ENCODE results near the gene PCF11. TPM values are rescaled to one million over a fixed set of nuclear protein-coding genes. Genes with fewer than 3 reads are reported as not detected.
A peak's percentile ranks its signal among the peaks of the same experiment; 100 is the strongest.

Gene PCF11
- total RNA-seq, 1 experiment from 2014 or later = 57.5 TPM

- Mint-ChIP-seq H3K4me3 (ENCODE audit: unreplicated experiment) (no peak overlapping the region), H3K27ac (ENCODE audit: low read depth, unreplicated experiment) (no peak overlapping the region), H3K27me3 (ENCODE audit: insufficient read depth, unreplicated experiment) (no peaks in the 10 kb centered on the region), H3K36me3 (ENCODE audit: insufficient read depth, unreplicated experiment) (peaks cover 86% of the 10 kb centered on the region), H3K9me3 (ENCODE audit: unreplicated experiment) (no peaks in the 10 kb centered on the region), H3K4me1 (ENCODE audit: insufficient read depth, unreplicated experiment) (peaks cover 23% of the 10 kb centered on the region)
- no peak for DNase-seq (ENCODE audit: unreplicated experiment)
- no peak for TF ChIP-seq CTCF (IDR thresholded peaks at IDR 0.05; ENCODE audit: unreplicated experiment)
- ChIA-PET POLR2A (interaction anchor here (2.3 to 6.1 kb wide), 2 partner anchors 8 to 27 kb away, joined by 18 to 48 read pairs; partner anchors contain the start of genes ANKRD42 and PCF11), CTCF (interaction anchor here (1.4 kb wide), 1 partner anchor 95 kb away, joined by 4 read pairs; the partner anchor contains the start of gene RAB30)
- TSS peak; percentile 3 for BruUV-seq (replicated peaks)
- intact Hi-C loops (cut with micrococcal nuclease) = no loop called here
These were observed 9.4 kb downstream of the PCF11 start for GRCh38 chr11:83166193-83166866.

GRCh38 chr11:83168756-83169155 lies 11.8 kb downstream of the PCF11 start:
- Mint-ChIP-seq H3K4me1 (ENCODE audit: insufficient read depth, unreplicated experiment) (peaks cover 23% of the 10 kb centered on the region), H3K36me3 (ENCODE audit: insufficient read depth, unreplicated experiment) (peaks cover 100% of the 10 kb centered on the region), H3K27ac (ENCODE audit: low read depth, unreplicated experiment) (no peak overlapping the region), H3K27me3 (ENCODE audit: insufficient read depth, unreplicated experiment) (no peaks in the 10 kb centered on the region), H3K4me3 (ENCODE audit: unreplicated experiment) (peak overlapping the region; percentile 29), H3K9me3 (ENCODE audit: unreplicated experiment) (no peaks in the 10 kb centered on the region)
- POLR2A ChIA-PET = interaction anchor here (0.8 to 6.1 kb wide), 4 partner anchors 10 to 26 kb away, joined by 3 to 48 read pairs (median 8); partner anchors contain the start of gene PCF11
- CTCF ChIA-PET = no interaction called here
- DNase-seq (ENCODE audit: unreplicated experiment) = no peak
- no peak for TF ChIP-seq CTCF (IDR thresholded peaks at IDR 0.05; ENCODE audit: unreplicated experiment)
- intact Hi-C loops (cut with micrococcal nuclease) = no loop called here
- BruUV-seq (replicated peaks) = no TSS peak

- TF ChIP-seq CTCF (IDR thresholded peaks at IDR 0.05; ENCODE audit: unreplicated experiment) = no peak
These were observed 13.9 kb downstream of the PCF11 start for GRCh38 chr11:83170865-83171264.

GRCh38 chr11:83172551-83172950 lies 15.6 kb downstream of the PCF11 start:
- H3K4me1 Mint-ChIP-seq (ENCODE audit: insufficient read depth, unreplicated experiment) = peaks cover 31% of the 10 kb centered on the region
- intact Hi-C loops (cut with micrococcal nuclease) = no loop called here
- ChIA-PET POLR2A (interaction anchor here (0.6 to 2.0 kb wide), 8 partner anchors 8 to 121 kb away, joined by 3 to 20 read pairs (median 5); partner anchors contain the start of genes ANKRD42, PCF11 and RAB30), CTCF (interaction anchor here (0.6 to 2.2 kb wide), 8 partner anchors 8 to 768 kb away, joined by 3 to 7 read pairs (median 4); partner anchors contain the start of gene PCF11)
- H3K27ac Mint-ChIP-seq (ENCODE audit: low read depth, unreplicated experiment) = no peak overlapping the region
- H3K36me3 Mint-ChIP-seq (ENCODE audit: insufficient read depth, unreplicated experiment) = peaks cover 99% of the 10 kb centered on the region
- no peaks in the 10 kb centered on the region for H3K27me3 Mint-ChIP-seq (ENCODE audit: insufficient read depth, unreplicated experiment)
- BruUV-seq (replicated peaks) = no TSS peak
- no peak for DNase-seq (ENCODE audit: unreplicated experiment)
- no peak for TF ChIP-seq CTCF (IDR thresholded peaks at IDR 0.05; ENCODE audit: unreplicated experiment)
- H3K4me3 Mint-ChIP-seq (ENCODE audit: unreplicated experiment) = no peak overlapping the region
- no peaks in the 10 kb centered on the region for H3K9me3 Mint-ChIP-seq (ENCODE audit: unreplicated experiment)

More at GRCh38 chr11:83170865-83171264, 13.9 kb downstream of the PCF11 start:
- CTCF ChIA-PET = no interaction called here
- H3K27me3 Mint-ChIP-seq (ENCODE audit: insufficient read depth, unreplicated experiment) = no peaks in the 10 kb centered on the region
- no peaks in the 10 kb centered on the region for H3K9me3 Mint-ChIP-seq (ENCODE audit: unreplicated experiment)
- peak overlapping the region; percentile 27 for H3K27ac Mint-ChIP-seq (ENCODE audit: low read depth, unreplicated experiment)
- DNase-seq (ENCODE audit: unreplicated experiment) = no peak
- intact Hi-C loops (cut with micrococcal nuclease) = no loop called here
- no TSS peak for BruUV-seq (replicated peaks)
- H3K4me3 Mint-ChIP-seq (ENCODE audit: unreplicated experiment) = peak overlapping the region; percentile 47
- POLR2A ChIA-PET = interaction anchor here (0.6 to 1.3 kb wide), 3 partner anchors 17 to 24 kb away, joined by 3 to 4 read pairs (median 3); no protein-coding TSS in a partner anchor
- peaks cover 25% of the 10 kb centered on the region for H3K4me1 Mint-ChIP-seq (ENCODE audit: insufficient read depth, unreplicated experiment)
- peaks cover 100% of the 10 kb centered on the region for H3K36me3 Mint-ChIP-seq (ENCODE audit: insufficient read depth, unreplicated experiment)
